ENCODE measurements around the gene SRI. TPM values are rescaled to one million over a fixed set of nuclear protein-coding genes. Genes with fewer than 3 reads are reported as not detected.
A peak's percentile ranks its signal among the peaks of the same experiment; 100 is the strongest.

SRI gene
- polyA plus RNA-seq, 1 donor (not counting 4 experiments of a cell fraction or from before 2014, with no cell fraction given): 206 TPM

DNA sequence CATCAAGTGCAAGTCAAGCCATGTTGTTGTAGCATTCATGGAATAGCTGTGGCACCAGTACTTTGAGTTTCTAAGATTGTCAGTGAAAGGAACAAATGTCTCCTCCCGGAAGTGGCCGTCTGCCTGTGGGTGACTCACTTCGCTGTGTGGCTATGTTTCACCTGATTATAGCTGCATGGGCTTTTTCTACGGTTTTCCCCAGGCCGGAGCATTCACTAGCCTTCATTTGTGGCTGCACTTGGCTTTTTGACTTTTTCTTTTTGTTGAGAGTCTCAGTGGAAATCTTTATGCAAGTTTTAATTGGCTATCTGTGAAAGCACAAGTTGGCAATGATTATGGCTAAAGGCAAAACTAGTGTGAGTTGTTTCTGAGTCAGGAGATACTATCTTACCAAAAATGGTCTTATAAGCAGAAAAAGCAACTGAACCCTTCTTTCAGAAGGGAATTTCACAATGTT is 35.0 kb downstream of the SRI start:
- H3K4me1 ChIP-seq (ENCODE audit: control insufficient read depth, extremely low read depth, insufficient read depth, low read length): peaks cover 21% of the 10 kb centered on the region
- TF ChIP-seq EZH2 (IDR thresholded peaks at IDR 0.05; ENCODE audit: low read length): no peak
- TF ChIP-seq, protein P1, sequence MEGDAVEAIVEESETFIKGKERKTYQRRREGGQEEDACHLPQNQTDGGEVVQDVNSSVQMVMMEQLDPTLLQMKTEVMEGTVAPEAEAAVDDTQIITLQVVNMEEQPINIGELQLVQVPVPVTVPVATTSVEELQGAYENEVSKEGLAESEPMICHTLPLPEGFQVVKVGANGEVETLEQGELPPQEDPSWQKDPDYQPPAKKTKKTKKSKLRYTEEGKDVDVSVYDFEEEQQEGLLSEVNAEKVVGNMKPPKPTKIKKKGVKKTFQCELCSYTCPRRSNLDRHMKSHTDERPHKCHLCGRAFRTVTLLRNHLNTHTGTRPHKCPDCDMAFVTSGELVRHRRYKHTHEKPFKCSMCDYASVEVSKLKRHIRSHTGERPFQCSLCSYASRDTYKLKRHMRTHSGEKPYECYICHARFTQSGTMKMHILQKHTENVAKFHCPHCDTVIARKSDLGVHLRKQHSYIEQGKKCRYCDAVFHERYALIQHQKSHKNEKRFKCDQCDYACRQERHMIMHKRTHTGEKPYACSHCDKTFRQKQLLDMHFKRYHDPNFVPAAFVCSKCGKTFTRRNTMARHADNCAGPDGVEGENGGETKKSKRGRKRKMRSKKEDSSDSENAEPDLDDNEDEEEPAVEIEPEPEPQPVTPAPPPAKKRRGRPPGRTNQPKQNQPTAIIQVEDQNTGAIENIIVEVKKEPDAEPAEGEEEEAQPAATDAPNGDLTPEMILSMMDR (optimal IDR thresholded peaks at IDR 0.05 in 1 of 3, IDR thresholded peaks at IDR 0.05 in 1 of 3, conservative IDR thresholded peaks at IDR 0.05 in 1 of 3; ENCODE audit: extremely low read depth in 1 of 3, insufficient read depth in 2 of 3, low read length in 3 of 3): no peak
- H3K9me1 ChIP-seq (ENCODE audit: control insufficient read depth, extremely low read depth, insufficient read depth, low read length): no peaks in the 10 kb centered on the region
- H3K9ac ChIP-seq (ENCODE audit: control insufficient read depth, extremely low read depth, insufficient read depth, low read length): no peak overlapping the region
- no peaks in the 10 kb centered on the region for H3K27me3 ChIP-seq (ENCODE audit: control insufficient read depth, extremely low read depth, insufficient read depth, low read length)
- H3K9me3 ChIP-seq (ENCODE audit: control insufficient read depth, low read depth, low read length): no peaks in the 10 kb centered on the region
- H3K27ac ChIP-seq (ENCODE audit: control insufficient read depth, insufficient read depth, low read length): peak overlapping the region; percentile 63
- H3K79me2 ChIP-seq (ENCODE audit: control insufficient read depth, insufficient read depth, low read length): no peaks in the 10 kb centered on the region
- H3K4me3 ChIP-seq (ENCODE audit: control insufficient read depth in 2 of 3, extremely low read depth in 1 of 3, insufficient read depth in 2 of 3, low read depth in 1 of 3, low read length in 3 of 3): peak overlapping the region in 2 of 3 experiments; percentile 18 to 50
- peak overlapping the region; percentile 48 for H2AFZ ChIP-seq (ENCODE audit: control insufficient read depth, low read length)
- FAIRE-seq: peak; percentile 97
- H3K36me3 ChIP-seq (ENCODE audit: control insufficient read depth in 2 of 2, extremely low read depth in 1 of 2, insufficient read depth in 2 of 2, low read length in 2 of 2): no peaks in the 10 kb centered on the region
- DNase-seq (ENCODE audit: low read depth, low spot score): peak; percentile 58
- no peaks in the 10 kb centered on the region for H4K20me1 ChIP-seq (ENCODE audit: control insufficient read depth, extremely low read depth, insufficient read depth, low read length)
- dilution Hi-C loops (cut with MboI; ENCODE audit: extremely low pct_ligation_motif_present, low sequenced_read_pairs): no loop called here
- peak overlapping the region; percentile 75 for H3K4me2 ChIP-seq (ENCODE audit: control insufficient read depth, extremely low read depth, insufficient read depth, low read depth, low read length)

DNA sequence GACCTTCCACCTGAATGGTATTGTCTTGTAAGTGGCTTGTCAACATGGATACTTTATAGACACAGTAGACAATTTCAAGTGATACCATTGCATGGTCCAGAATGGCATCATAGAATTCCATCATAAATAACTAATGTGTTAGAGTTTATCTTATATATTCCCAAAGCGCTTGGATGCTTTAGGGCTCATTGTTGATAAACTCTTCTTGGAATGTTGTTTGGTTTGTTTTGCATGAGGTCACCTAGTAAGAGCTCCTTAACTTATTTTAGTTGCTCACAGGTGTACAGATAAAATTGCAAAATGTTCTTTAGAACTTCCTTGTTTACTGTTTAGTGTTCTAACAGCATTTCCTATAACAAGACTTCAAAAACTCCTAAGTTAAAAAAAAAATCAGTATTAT is 36.8 kb downstream of the SRI start:
- no peak overlapping the region for H3K4me3 ChIP-seq (ENCODE audit: control insufficient read depth in 2 of 3, extremely low read depth in 1 of 3, insufficient read depth in 2 of 3, low read depth in 1 of 3, low read length in 3 of 3)
- H3K9me3 ChIP-seq (ENCODE audit: control insufficient read depth, low read depth, low read length): no peaks in the 10 kb centered on the region
- H3K27me3 ChIP-seq (ENCODE audit: control insufficient read depth, extremely low read depth, insufficient read depth, low read length): no peaks in the 10 kb centered on the region
- H3K9me1 ChIP-seq (ENCODE audit: control insufficient read depth, extremely low read depth, insufficient read depth, low read length): no peaks in the 10 kb centered on the region
- dilution Hi-C loops (cut with MboI; ENCODE audit: extremely low pct_ligation_motif_present, low sequenced_read_pairs): no loop called here
- no peak overlapping the region for H3K9ac ChIP-seq (ENCODE audit: control insufficient read depth, extremely low read depth, insufficient read depth, low read length)
- H3K4me1 ChIP-seq (ENCODE audit: control insufficient read depth, extremely low read depth, insufficient read depth, low read length): peaks cover 21% of the 10 kb centered on the region
- H3K79me2 ChIP-seq (ENCODE audit: control insufficient read depth, insufficient read depth, low read length): no peaks in the 10 kb centered on the region
- no peak overlapping the region for H3K4me2 ChIP-seq (ENCODE audit: control insufficient read depth, extremely low read depth, insufficient read depth, low read depth, low read length)
- TF ChIP-seq, protein P1 (optimal IDR thresholded peaks at IDR 0.05 in 1 of 3, IDR thresholded peaks at IDR 0.05 in 1 of 3, conservative IDR thresholded peaks at IDR 0.05 in 1 of 3; ENCODE audit: extremely low read depth in 1 of 3, insufficient read depth in 2 of 3, low read length in 3 of 3): no peak
- no peak for TF ChIP-seq EZH2 (IDR thresholded peaks at IDR 0.05; ENCODE audit: low read length)
- H3K27ac ChIP-seq (ENCODE audit: control insufficient read depth, insufficient read depth, low read length): no peak overlapping the region
- no peaks in the 10 kb centered on the region for H3K36me3 ChIP-seq (ENCODE audit: control insufficient read depth in 2 of 2, extremely low read depth in 1 of 2, insufficient read depth in 2 of 2, low read length in 2 of 2)
- FAIRE-seq: no peak
- H4K20me1 ChIP-seq (ENCODE audit: control insufficient read depth, extremely low read depth, insufficient read depth, low read length): no peaks in the 10 kb centered on the region
- no peak for DNase-seq (ENCODE audit: low read depth, low spot score)
- H2AFZ ChIP-seq (ENCODE audit: control insufficient read depth, low read length): no peak overlapping the region
